ENCODE results near the gene NECTIN1.

DNA sequence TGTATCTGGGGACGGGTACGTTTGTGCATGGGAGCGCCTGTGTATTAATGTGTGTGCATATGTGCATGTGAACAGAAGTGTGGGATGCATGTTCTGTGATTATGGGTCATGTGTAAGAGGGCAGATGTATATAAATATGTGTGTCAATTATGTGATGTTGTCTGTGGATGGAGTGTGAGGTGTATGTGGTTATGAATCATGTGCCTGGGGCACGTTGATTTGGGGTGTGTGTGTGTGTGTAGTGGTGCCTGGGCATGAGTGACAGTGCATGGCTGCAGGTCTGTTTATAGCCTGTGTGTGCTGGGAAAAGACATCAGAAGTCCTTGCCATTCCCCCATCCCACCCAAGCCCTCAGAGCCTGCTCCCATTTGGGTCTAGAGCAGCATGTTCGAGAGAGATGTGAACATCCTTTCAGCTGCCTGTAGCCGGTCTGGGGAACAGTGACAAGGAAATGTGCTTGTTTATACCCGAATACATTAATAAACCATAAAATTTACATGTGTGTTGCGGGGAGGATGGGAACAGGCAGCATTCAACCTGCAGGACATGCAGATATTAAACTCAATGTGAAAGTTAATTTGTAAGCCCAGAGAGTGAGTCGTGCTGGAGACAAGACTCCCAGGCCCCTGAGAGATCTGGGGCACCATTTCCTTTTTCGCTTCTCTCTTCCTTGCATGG is 129.0 kb downstream of the NECTIN1 start:
- TF ChIP-seq, protein P1, sequence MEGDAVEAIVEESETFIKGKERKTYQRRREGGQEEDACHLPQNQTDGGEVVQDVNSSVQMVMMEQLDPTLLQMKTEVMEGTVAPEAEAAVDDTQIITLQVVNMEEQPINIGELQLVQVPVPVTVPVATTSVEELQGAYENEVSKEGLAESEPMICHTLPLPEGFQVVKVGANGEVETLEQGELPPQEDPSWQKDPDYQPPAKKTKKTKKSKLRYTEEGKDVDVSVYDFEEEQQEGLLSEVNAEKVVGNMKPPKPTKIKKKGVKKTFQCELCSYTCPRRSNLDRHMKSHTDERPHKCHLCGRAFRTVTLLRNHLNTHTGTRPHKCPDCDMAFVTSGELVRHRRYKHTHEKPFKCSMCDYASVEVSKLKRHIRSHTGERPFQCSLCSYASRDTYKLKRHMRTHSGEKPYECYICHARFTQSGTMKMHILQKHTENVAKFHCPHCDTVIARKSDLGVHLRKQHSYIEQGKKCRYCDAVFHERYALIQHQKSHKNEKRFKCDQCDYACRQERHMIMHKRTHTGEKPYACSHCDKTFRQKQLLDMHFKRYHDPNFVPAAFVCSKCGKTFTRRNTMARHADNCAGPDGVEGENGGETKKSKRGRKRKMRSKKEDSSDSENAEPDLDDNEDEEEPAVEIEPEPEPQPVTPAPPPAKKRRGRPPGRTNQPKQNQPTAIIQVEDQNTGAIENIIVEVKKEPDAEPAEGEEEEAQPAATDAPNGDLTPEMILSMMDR (IDR thresholded peaks at IDR 0.05; ENCODE audit: insufficient read depth, low read length, poor library complexity, severe bottlenecking) = no peak
- TF ChIP-seq EZH2phosphoT487 (conservative IDR thresholded peaks at IDR 0.05; ENCODE audit: low read length) = no peak
